SJSA1 (cell line): ENCODE measurements around the gene CNTNAP2. TPM values are rescaled to one million over a fixed set of nuclear protein-coding genes. Genes with fewer than 3 reads are reported as not detected.

Experiments
- DNase-seq, 2 experiments: peaks; one replicate each; pipeline ENCODE4 v3.0.0-alpha.2; 2015 to 2020; ENCODE audit warnings: low spot score in 2 of 2, low read depth in 1 of 2
- H3K27ac ChIP-seq: fragments of 250-450 bp; sonication (Bioruptor Pico); 2 replicates; pipeline ENCODE4 v1.5.1; 2020; ENCODE audit warnings: mild to moderate bottlenecking, moderate library complexity
- H3K27me3 ChIP-seq: fragments of 250-450 bp; sonication (Bioruptor Pico); replicated peaks from 2 replicates; pipeline ENCODE4 v1.5.1; 2020; ENCODE audit warnings: mild to moderate bottlenecking, moderate library complexity
- H3K36me3 ChIP-seq: fragments of 250-450 bp; sonication (Bioruptor Pico); 2 replicates; pipeline ENCODE4 v1.5.1; 2020; ENCODE audit warnings: mild to moderate bottlenecking
- H3K4me1 ChIP-seq: fragments of 250-450 bp; sonication (Bioruptor Pico); replicated peaks from 2 replicates; pipeline ENCODE4 v1.6.1; 2021; ENCODE audit warnings: mild to moderate bottlenecking
- H3K4me3 ChIP-seq: fragments of 250-450 bp; sonication (Bioruptor Pico); 2 replicates; pipeline ENCODE4 v1.5.1; 2020; ENCODE audit warnings: mild to moderate bottlenecking
- H3K9me3 ChIP-seq: fragments of 250-450 bp; sonication (Bioruptor Pico); replicated peaks from 2 replicates; pipeline ENCODE4 v1.5.1; 2020; ENCODE audit warnings: mild to moderate bottlenecking
- total RNA-seq: library from RNA; depleted of rRNA; stranded (reverse); fragments of >200 nt; shearing (Covaris generic); gene quantifications from 2 replicates; pipeline ENCODE4 v1.2.3, GENCODE V29; 2014

Gene CNTNAP2
- total RNA-seq, 1 experiment from 2014 or later, result 0.29 TPM

- Histone ChIP-seq H3K36me3 (no peaks in the 10 kb centered on the region), H3K27ac (no peak overlapping the region), H3K4me1 (no peaks in the 10 kb centered on the region), H3K9me3 (no peaks in the 10 kb centered on the region), H3K27me3 (no peaks in the 10 kb centered on the region), H3K4me3 (no peak overlapping the region)
- no peak for DNase-seq
Observed at GRCh38 chr7:148192491-148192890, 2075.9 kb downstream of the CNTNAP2 start.

GRCh38 chr7:148201992-148202391, 2085.4 kb downstream of the CNTNAP2 start:
- DNase-seq, result no peak
- no peak overlapping the region for H3K4me3 ChIP-seq
- no peaks in the 10 kb centered on the region for H3K4me1 ChIP-seq
- no peak overlapping the region for H3K27ac ChIP-seq
- H3K9me3 ChIP-seq, result no peaks in the 10 kb centered on the region
- H3K36me3 ChIP-seq, result no peaks in the 10 kb centered on the region
- no peaks in the 10 kb centered on the region for H3K27me3 ChIP-seq

GRCh38 chr7:148204639-148205304, 2088.2 kb downstream of the CNTNAP2 start:
- no peaks in the 10 kb centered on the region for H3K9me3 ChIP-seq
- DNase-seq, result no peak
- H3K4me1 ChIP-seq, result no peaks in the 10 kb centered on the region
- no peaks in the 10 kb centered on the region for H3K36me3 ChIP-seq
- H3K4me3 ChIP-seq, result no peak overlapping the region
- H3K27me3 ChIP-seq, result no peaks in the 10 kb centered on the region
- no peak overlapping the region for H3K27ac ChIP-seq

- Histone ChIP-seq H3K27me3 (no peaks in the 10 kb centered on the region), H3K36me3 (no peaks in the 10 kb centered on the region), H3K27ac (no peak overlapping the region), H3K9me3 (no peaks in the 10 kb centered on the region), H3K4me1 (no peaks in the 10 kb centered on the region), H3K4me3 (no peak overlapping the region)
- DNase-seq, result no peak
Observed at GRCh38 chr7:148209643-148210190, 2093.1 kb downstream of the CNTNAP2 start.

- no peaks in the 10 kb centered on the region for H3K36me3 ChIP-seq
- no peak for DNase-seq
- no peaks in the 10 kb centered on the region for H3K9me3 ChIP-seq
- no peaks in the 10 kb centered on the region for H3K4me1 ChIP-seq
- H3K27ac ChIP-seq, result no peak overlapping the region
- H3K27me3 ChIP-seq, result no peaks in the 10 kb centered on the region
- H3K4me3 ChIP-seq, result no peak overlapping the region
Observed at GRCh38 chr7:148210804-148211325, 2094.3 kb downstream of the CNTNAP2 start.

GRCh38 chr7:148211740-148212151, 2095.1 kb downstream of the CNTNAP2 start:
- H3K36me3 ChIP-seq, result no peaks in the 10 kb centered on the region
- no peak for DNase-seq
- no peaks in the 10 kb centered on the region for H3K27me3 ChIP-seq
- H3K27ac ChIP-seq, result no peak overlapping the region
- no peaks in the 10 kb centered on the region for H3K9me3 ChIP-seq
- no peak overlapping the region for H3K4me3 ChIP-seq
- no peaks in the 10 kb centered on the region for H3K4me1 ChIP-seq

GRCh38 chr7:148212731-148213130, 2096.1 kb downstream of the CNTNAP2 start:
- Histone ChIP-seq H3K36me3 (no peaks in the 10 kb centered on the region), H3K27ac (no peak overlapping the region), H3K4me1 (no peaks in the 10 kb centered on the region), H3K9me3 (no peaks in the 10 kb centered on the region), H3K4me3 (no peak overlapping the region), H3K27me3 (no peaks in the 10 kb centered on the region)
- no peak for DNase-seq

GRCh38 chr7:148214101-148214500, 2097.5 kb downstream of the CNTNAP2 start:
- Histone ChIP-seq H3K4me3 (no peak overlapping the region), H3K36me3 (no peaks in the 10 kb centered on the region), H3K27ac (no peak overlapping the region), H3K9me3 (no peaks in the 10 kb centered on the region), H3K27me3 (no peaks in the 10 kb centered on the region), H3K4me1 (no peaks in the 10 kb centered on the region)
- no peak for DNase-seq

GRCh38 chr7:148218603-148219002, 2102.0 kb downstream of the CNTNAP2 start:
- H3K27ac ChIP-seq, result no peak overlapping the region
- H3K36me3 ChIP-seq, result no peaks in the 10 kb centered on the region
- H3K4me1 ChIP-seq, result no peaks in the 10 kb centered on the region
- no peak for DNase-seq
- no peak overlapping the region for H3K4me3 ChIP-seq
- no peaks in the 10 kb centered on the region for H3K27me3 ChIP-seq
- no peaks in the 10 kb centered on the region for H3K9me3 ChIP-seq

- H3K9me3 ChIP-seq, result no peaks in the 10 kb centered on the region; the same call in 1 of the 2 replicates
- H3K4me1 ChIP-seq, result no peaks in the 10 kb centered on the region
- H3K36me3 ChIP-seq, result no peaks in the 10 kb centered on the region
- no peak overlapping the region for H3K27ac ChIP-seq
- no peaks in the 10 kb centered on the region for H3K27me3 ChIP-seq
- no peak for DNase-seq
- no peak overlapping the region for H3K4me3 ChIP-seq
Observed at GRCh38 chr7:148222721-148223120, 2106.1 kb downstream of the CNTNAP2 start.

- DNase-seq, result no peak
- Histone ChIP-seq H3K4me1 (no peaks in the 10 kb centered on the region), H3K27ac (no peak overlapping the region), H3K9me3 (no peaks in the 10 kb centered on the region; the same call in 1 of the 2 replicates), H3K4me3 (no peak overlapping the region), H3K27me3 (no peaks in the 10 kb centered on the region), H3K36me3 (no peaks in the 10 kb centered on the region)
Observed at GRCh38 chr7:148223160-148223559, 2106.6 kb downstream of the CNTNAP2 start.

GRCh38 chr7:148223738-148224137, 2107.1 kb downstream of the CNTNAP2 start:
- Histone ChIP-seq H3K4me1 (no peaks in the 10 kb centered on the region), H3K4me3 (no peak overlapping the region), H3K27me3 (no peaks in the 10 kb centered on the region), H3K9me3 (no peaks in the 10 kb centered on the region; the same call in 1 of the 2 replicates), H3K27ac (no peak overlapping the region), H3K36me3 (no peaks in the 10 kb centered on the region)
- DNase-seq, result no peak

GRCh38 chr7:148230296-148230695, 2113.7 kb downstream of the CNTNAP2 start:
- H3K4me3 ChIP-seq, result no peak overlapping the region
- H3K9me3 ChIP-seq, result no peaks in the 10 kb centered on the region
- no peak for DNase-seq
- no peaks in the 10 kb centered on the region for H3K27me3 ChIP-seq
- H3K27ac ChIP-seq, result no peak overlapping the region
- no peaks in the 10 kb centered on the region for H3K36me3 ChIP-seq
- H3K4me1 ChIP-seq, result no peaks in the 10 kb centered on the region

GRCh38 chr7:148230883-148231282, 2114.3 kb downstream of the CNTNAP2 start:
- no peaks in the 10 kb centered on the region for H3K36me3 ChIP-seq
- H3K27me3 ChIP-seq, result no peaks in the 10 kb centered on the region
- no peaks in the 10 kb centered on the region for H3K4me1 ChIP-seq
- no peak overlapping the region for H3K4me3 ChIP-seq
- H3K27ac ChIP-seq, result no peak overlapping the region
- H3K9me3 ChIP-seq, result no peaks in the 10 kb centered on the region
- no peak for DNase-seq
